SK-N-SH (cell line): Measurements from ENCODE around the gene TNK2. TPM values are rescaled to one million over a fixed set of nuclear protein-coding genes. Genes with fewer than 3 reads are reported as not detected.

Experiments
- CTCF ChIA-PET: fragments of 300-600, 350-600 bp; formaldehyde crosslinking; extraction: SDS; loops from one replicate; lab custom pipeline; 2021; lab: Yijun Ruan, JAX
- POLR2A ChIA-PET: fragments of 350-600 bp; sonication (Branson Sonifier 250); formaldehyde crosslinking; extraction: SDS; loops from one replicate; lab custom pipeline; 2020; ENCODE audit warnings: antibody characterized with exemption, inconsistent platforms; lab: Yijun Ruan, JAX
- DNase-seq: peaks from one replicate; pipeline ENCODE4 v3.0.0; 2012
- H2AFZ ChIP-seq: fragments of 200-600 bp; sonication (generic); 2 replicates; pipeline ENCODE4 v1.8.1; 2016; ENCODE audit warnings: antibody characterized with exemption, mild to moderate bottlenecking, low read depth
- H3F3A ChIP-seq: fragments of 200-600 bp; sonication (generic); replicated peaks from 2 replicates; pipeline ENCODE3; 2016; ENCODE audit warnings: antibody characterized with exemption, mild to moderate bottlenecking; ENCODE audit not compliant: insufficient read depth
- H3K27ac ChIP-seq, 2 experiments: fragments of 200-500 bp in 1 of 2; fragments of 200-600 bp in 1 of 2; sonication (Bioruptor generic) in 1 of 2; sonication (generic), shearing (Covaris generic) in 1 of 2; 2 replicates each; pipeline versions ENCODE4 v1.5.1 to v1.6.1; 2014 to 2016; ENCODE audit warnings: low read depth in 2 of 2, inconsistent platforms in 1 of 2, low read length in 1 of 2, mild to moderate bottlenecking in 1 of 2, mixed read lengths in 1 of 2
- H3K27me3 ChIP-seq: fragments of 200-600 bp; sonication (generic), shearing (Covaris generic); 2 replicates; pipeline ENCODE4 v1.6.1; 2016; ENCODE audit warnings: mixed run types; ENCODE audit not compliant: insufficient read depth
- H3K36me3 ChIP-seq, 2 experiments: fragments of 200-500 bp in 1 of 2; fragments of 200-600 bp in 1 of 2; sonication (Bioruptor generic) in 1 of 2; sonication (generic) in 1 of 2; replicated peaks in 1 of 2; 2 replicates each; pipeline versions ENCODE3 to v1.5.1; 2014 to 2016; ENCODE audit warnings: low read length in 1 of 2, mild to moderate bottlenecking in 1 of 2; ENCODE audit not compliant: insufficient read depth in 2 of 2, control insufficient read depth in 1 of 2
- H3K4me1 ChIP-seq, 2 experiments: fragments of 200-500 bp in 1 of 2; fragments of 200-600 bp in 1 of 2; sonication (Bioruptor generic) in 1 of 2; sonication (generic), shearing (Covaris generic) in 1 of 2; 2 replicates each; pipeline versions ENCODE4 v1.5.1 to v1.6.1; 2014 to 2016; ENCODE audit warnings: low read depth in 1 of 2, low read length in 1 of 2, mixed run types in 1 of 2; ENCODE audit not compliant: insufficient read depth in 2 of 2, control insufficient read depth in 1 of 2
- H3K4me2 ChIP-seq: fragments of 200-600 bp; sonication (generic), shearing (Covaris generic); 2 replicates; pipeline ENCODE4 v1.6.1; 2017; ENCODE audit warnings: mixed run types
- H3K4me3 ChIP-seq, 2 experiments: fragments of 200-500 bp in 1 of 2; fragments of 200-600 bp in 1 of 2; sonication (Bioruptor generic) in 1 of 2; sonication (generic), shearing (Covaris generic) in 1 of 2; 2 replicates each; pipeline versions ENCODE4 v1.5.1 to v1.8.1; 2014 to 2016; ENCODE audit warnings: low read depth in 2 of 2, inconsistent platforms in 1 of 2, low read length in 1 of 2, mild to moderate bottlenecking in 1 of 2, mixed read lengths in 1 of 2, moderate library complexity in 1 of 2
- H3K79me2 ChIP-seq: fragments of 200-600 bp; sonication (generic); 2 replicates; pipeline ENCODE4 v1.8.1; 2017; ENCODE audit warnings: mild to moderate bottlenecking; ENCODE audit not compliant: insufficient read depth
- H3K9ac ChIP-seq: fragments of 200-600 bp; sonication (generic); 2 replicates; pipeline ENCODE4 v1.6.1; 2017; ENCODE audit warnings: mixed run types
- H3K9me2 ChIP-seq: fragments of 200-600 bp; sonication (generic); 2 replicates; pipeline ENCODE4 v1.6.1; 2017; ENCODE audit warnings: mixed run types
- H3K9me3 ChIP-seq: fragments of 200-600 bp; sonication (generic); 2 replicates; pipeline ENCODE4 v1.6.1; 2017; ENCODE audit warnings: mixed run types, mild to moderate bottlenecking, moderate library complexity
- H4K20me1 ChIP-seq: fragments of 200-600 bp; sonication (generic); 2 replicates; pipeline ENCODE4 v1.6.1; 2017; ENCODE audit warnings: mild to moderate bottlenecking, mixed run types; ENCODE audit not compliant: insufficient read depth
- CTCF ChIP-seq: fragments of 200-600 bp; sonication (generic); IDR thresholded peaks from 2 replicates; pipeline ENCODE4 v1.6.1; 2017; ENCODE audit warnings: antibody characterized with exemption, mild to moderate bottlenecking, moderate library complexity
- EP300 ChIP-seq, 2 experiments: IDR thresholded peaks; 2 replicates each; pipeline versions ENCODE4 v1.4.0 to v1.6.1; 2012; ENCODE audit warnings: borderline replicate concordance in 1 of 2, low read depth in 1 of 2, low read length in 1 of 2
- EZH2phosphoT487 ChIP-seq: fragments of 200-600 bp; sonication (generic); IDR thresholded peaks from 2 replicates; pipeline ENCODE4 v1.6.1; 2017; ENCODE audit warnings: low read depth, mixed run types, mild to moderate bottlenecking, antibody characterized with exemption, moderate library complexity, borderline replicate concordance
- FOSL2 ChIP-seq: IDR thresholded peaks from 2 replicates; pipeline ENCODE4 v1.4.0; 2012; ENCODE audit warnings: low read depth, mild to moderate bottlenecking, moderate library complexity, borderline replicate concordance
- IRF3 ChIP-seq: fragments of 150-350 bp; IDR thresholded peaks from 2 replicates; pipeline ENCODE4 v1.6.1; 2016; ENCODE audit warnings: mild to moderate bottlenecking, low read depth, low read length
- MEF2A ChIP-seq: IDR thresholded peaks from 2 replicates; pipeline ENCODE4 v1.4.0; 2012; ENCODE audit warnings: low read depth, borderline replicate concordance
- MXI1 ChIP-seq: IDR thresholded peaks from 2 replicates; pipeline ENCODE4 v1.6.1; 2012; ENCODE audit warnings: mild to moderate bottlenecking, low read depth, low read length, improper control_type of control experiment
- NFIC ChIP-seq: IDR thresholded peaks from 2 replicates; pipeline ENCODE4 v1.4.0; 2012; ENCODE audit warnings: borderline replicate concordance
- POLR2AphosphoS5 ChIP-seq: IDR thresholded peaks from 2 replicates; pipeline ENCODE4 v1.6.1; 2012; ENCODE audit warnings: low read depth, low read length
- RCOR1 ChIP-seq: fragments of 150-350 bp; IDR thresholded peaks from 2 replicates; pipeline ENCODE4 v1.6.1; 2017; ENCODE audit warnings: antibody characterized with exemption, low read length
- REST ChIP-seq: IDR thresholded peaks from 2 replicates; pipeline ENCODE4 v1.6.1; 2012; ENCODE audit warnings: mild to moderate bottlenecking, low read depth, low read length, moderate library complexity
- TAF1 ChIP-seq: IDR thresholded peaks from 2 replicates; pipeline ENCODE4 v1.6.1; 2012; ENCODE audit warnings: low read depth, mild to moderate bottlenecking, low read length, moderate library complexity, borderline replicate concordance
- WGBS: methylation state at CpG from one replicate; pipeline ENCODE4 v1.1.6; 2017; ENCODE audit warnings: low lambda C conversion rate; 5-methylcytosine and 5-hydroxymethylcytosine counted together
- polyA plus RNA-seq, 3 experiments: library from polyadenylated mRNA; depleted of rRNA; stranded (reverse); fragments of >200 nt; gene quantifications; 2 replicates each; pipeline ENCODE4 v1.2.3, GENCODE V29; 2012

Gene TNK2
- polyA plus RNA-seq, 1 of the 3 experiments (the other 2 are of a cell fraction): 17.3 TPM

DNA sequence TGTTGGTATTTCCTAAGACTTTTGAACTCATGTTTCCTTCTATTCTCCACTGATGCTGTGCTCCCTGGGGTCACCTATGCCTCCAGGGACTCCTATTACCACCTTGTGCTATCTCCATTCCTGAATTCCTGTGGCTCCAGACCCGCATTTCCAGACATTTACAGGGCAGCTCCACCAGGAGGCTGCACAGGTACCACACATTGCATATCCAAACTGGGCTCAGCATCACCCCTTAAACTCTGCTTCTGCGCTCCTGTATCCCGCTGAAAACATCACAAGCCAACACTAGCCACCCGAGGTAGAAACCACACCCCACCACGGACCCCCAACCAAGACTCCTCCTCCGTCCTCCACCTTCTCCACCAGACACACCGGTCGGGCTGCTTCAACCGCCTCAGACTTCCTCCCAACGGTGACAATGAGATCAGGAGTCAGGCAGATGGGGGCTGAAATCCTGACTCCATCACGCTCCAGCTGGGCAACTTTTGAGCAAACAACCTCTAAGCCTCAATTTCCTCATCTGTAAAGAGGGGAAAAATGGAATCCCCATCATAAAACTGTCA lies 10.4 kb downstream of the TNK2 start:
- peaks cover 42 to 56% of the 10 kb centered on the region in 2 experiments; a peak in 3 of 4 replicates for H3K4me1 ChIP-seq
- CTCF ChIA-PET: interaction anchor here (1.0 to 29.0 kb wide), 4 partner anchors 10 to 180 kb away, joined by 3 to 606 read pairs (median 104); partner anchors contain the start of gene TNK2

GRCh38 chr3:195897081-195897852 lies 11.1 kb downstream of the TNK2 start:
- WGBS: 32% methylated on average over 8 of the region's 10 CpGs
- peak overlapping the region; percentile 1 to 99; a peak in 1 of 4 replicates for H3K4me3 ChIP-seq
- TF ChIP-seq NFIC (peak; percentile 67), TAF1 (no peak), FOSL2 (peak; percentile 53), IRF3 (no peak), MXI1 (no peak; the same call in 1 of the 2 replicates), MEF2A (no peak), REST (no peak), EP300 (IDR thresholded peaks at IDR 0.05; ENCODE audit: borderline replicate concordance in 1 of 2, low read depth in 1 of 2, low read length in 1 of 2) (peak in 1 of 2 experiments; percentile 27; a peak in 1 of 4 replicates)

More for the DNA sequence above, 10.4 kb downstream of the TNK2 start:
- no peak overlapping the region for H3K9ac ChIP-seq
- POLR2A ChIA-PET: interaction anchor here (2.2 kb wide), 1 partner anchor 10 kb away, joined by 8 read pairs; the partner anchor contains the start of gene TNK2
- peaks cover 73% of the 10 kb centered on the region for H3K79me2 ChIP-seq
- no peak overlapping the region; the same call in 1 of the 2 replicates for H3K4me2 ChIP-seq
- H3K27ac ChIP-seq: peak overlapping the region; percentile 47 to 74; a peak in 3 of 4 replicates
- H3K4me3 ChIP-seq: no peak overlapping the region
- no peaks in the 10 kb centered on the region for H3K9me3 ChIP-seq
- no peak overlapping the region for H2AFZ ChIP-seq
- H3K36me3 ChIP-seq: no peaks in the 10 kb centered on the region
- TF ChIP-seq RCOR1: no peak
- TF ChIP-seq POLR2AphosphoS5: no peak
- no peak for TF ChIP-seq TAF1
- TF ChIP-seq CTCF: peak; percentile 9; the same call in 1 of the 2 replicates
- TF ChIP-seq EZH2phosphoT487: no peak
- TF ChIP-seq EP300 (IDR thresholded peaks at IDR 0.05; ENCODE audit: borderline replicate concordance in 1 of 2, low read depth in 1 of 2, low read length in 1 of 2): no peak
- H4K20me1 ChIP-seq: peaks cover 8% of the 10 kb centered on the region; the same call in 1 of the 2 replicates
- WGBS: 90% methylated on average over 11 of the region's 11 CpGs
- peak; percentile 33 for DNase-seq
- no peaks in the 10 kb centered on the region for H3K27me3 ChIP-seq
- H3K9me2 ChIP-seq: no peaks in the 10 kb centered on the region
- H3F3A ChIP-seq: peaks cover 36% of the 10 kb centered on the region

More at GRCh38 chr3:195897081-195897852, 11.1 kb downstream of the TNK2 start:
- POLR2A ChIA-PET: interaction anchor here (2.2 kb wide), 1 partner anchor 11 kb away, joined by 8 read pairs; the partner anchor contains the start of gene TNK2
- H3K9ac ChIP-seq: peak overlapping the region; percentile 39; the same call in 1 of the 2 replicates
- H3K9me2 ChIP-seq: no peaks in the 10 kb centered on the region
- H3K4me2 ChIP-seq: peak overlapping the region; percentile 93
- peaks cover 71% of the 10 kb centered on the region for H3K79me2 ChIP-seq
- H4K20me1 ChIP-seq: peaks cover 8% of the 10 kb centered on the region; the same call in 1 of the 2 replicates
- H3K27ac ChIP-seq: peak overlapping the region; percentile 81 to 92
- no peaks in the 10 kb centered on the region for H3K27me3 ChIP-seq
- H3F3A ChIP-seq: peaks cover 37% of the 10 kb centered on the region
- no peaks in the 10 kb centered on the region for H3K9me3 ChIP-seq
- H2AFZ ChIP-seq: 0 out of 2 replicates have a peak overlapping the region, but pooled peaks have one; percentile 9
- peaks cover 43 to 60% of the 10 kb centered on the region in 2 experiments; a peak in 3 of 4 replicates for H3K4me1 ChIP-seq
- no peaks in the 10 kb centered on the region for H3K36me3 ChIP-seq
- peak; percentile 83 for DNase-seq
- CTCF ChIA-PET: interaction anchor here (1.0 to 29.0 kb wide), 4 partner anchors 11 to 179 kb away, joined by 3 to 606 read pairs (median 104); partner anchors contain the start of gene TNK2
